Colonic mucosa (tissue), 4 donors: ENCODE measurements around the gene BRINP1. TPM values are rescaled to one million over a fixed set of nuclear protein-coding genes. Genes with fewer than 3 reads are reported as not detected.
A peak's percentile ranks its signal among the peaks of the same experiment; 100 is the strongest.
"Not testable (repeated sequence)": the region's sequence is repeated elsewhere in the genome, so short reads cannot be mapped to it uniquely, and the experiment has no call there.

ENCODE experiments used
- DNase-seq: peaks from one replicate; pipeline ENCODE4 v3.0.0-alpha.2; 2020
- H3K27ac ChIP-seq: fragments of 200-600 bp; one replicate; pipeline ENCODE4 v1.8.0; 2021
- H3K27me3 ChIP-seq: fragments of 200-600 bp; one replicate; pipeline ENCODE4 v1.8.0; 2021
- H3K36me3 ChIP-seq: fragments of 200-600 bp; one replicate; pipeline ENCODE4 v1.8.0; 2021
- H3K4me1 ChIP-seq: fragments of 200-600 bp; one replicate; pipeline ENCODE4 v1.8.0; 2021; ENCODE audit warnings: mild to moderate bottlenecking
- H3K4me3 ChIP-seq: fragments of 200-600 bp; one replicate; pipeline ENCODE4 v1.8.0; 2021
- H3K9ac ChIP-seq, 2 donors: one replicate each; pipeline ENCODE4 v1.7.0; 2013; ENCODE audit warnings: control low read depth in 2 of 2, low read depth in 2 of 2, low read length in 2 of 2
- H3K9me3 ChIP-seq: fragments of 200-600 bp; one replicate; pipeline ENCODE4 v1.8.0; 2021
- intact Hi-C: fragments of 100-400 bp; cut with DNase I; formaldehyde crosslinking; loops from one replicate; pipeline ENCODE4 v1.14.1; 2022
- total RNA-seq, 2 donors: library from RNA; stranded (reverse); fragmentation: NEBNext Ultra II Directional in 1 of 2; extraction: Animal tissue kit (Norgen Biotek cat#: 25700) in 1 of 2; gene quantifications; one replicate each; pipeline ENCODE4 v1.2.1, GENCODE V29; 2021
- TF ChIP-seq, protein P1 (sequence below): fragments of 200-600 bp; IDR thresholded peaks from one replicate; pipeline ENCODE4 v1.8.0; 2022; ENCODE audit warnings: antibody characterized with exemption, mild to moderate bottlenecking
- donor health status: healthy.
- donor health status: DM: no; HTN: no; CAD: no.
- donor health status: DM: no; HTN: no; CAD: no.

BRINP1 gene
- total RNA-seq, 2 donors from 2014 or later = 0.10 to 0.13 TPM

DNA sequence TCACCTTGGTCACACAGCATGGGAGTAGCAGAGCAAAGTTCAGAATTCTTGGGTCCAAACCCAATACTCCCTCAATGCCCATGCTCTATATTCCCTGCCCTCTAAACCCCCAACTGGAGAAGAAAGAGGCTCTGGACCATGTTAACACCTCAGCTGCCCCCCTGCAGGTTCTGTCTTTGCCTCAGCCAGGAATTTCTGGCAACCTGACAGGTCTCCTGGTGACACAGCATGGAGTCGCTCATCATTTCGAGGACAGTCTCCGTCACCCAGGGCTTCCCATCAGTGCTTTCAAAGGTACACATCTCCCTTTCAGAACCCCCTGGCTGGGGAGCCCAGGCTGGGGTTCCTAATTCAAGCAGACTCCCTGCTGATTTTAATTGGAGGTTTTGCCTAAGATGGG is 189.5 kb downstream of the BRINP1 start:
- Histone ChIP-seq H3K27me3 (no peaks in the 10 kb centered on the region), H3K27ac (no peak overlapping the region), H3K36me3 (no peaks in the 10 kb centered on the region), H3K9me3 (no peaks in the 10 kb centered on the region), H3K4me3 (no peak overlapping the region), H3K4me1 (no peaks in the 10 kb centered on the region), H3K9ac (no peak overlapping the region)
- intact Hi-C loops = no loop called here
- DNase-seq = no peak
- TF ChIP-seq, protein P1, sequence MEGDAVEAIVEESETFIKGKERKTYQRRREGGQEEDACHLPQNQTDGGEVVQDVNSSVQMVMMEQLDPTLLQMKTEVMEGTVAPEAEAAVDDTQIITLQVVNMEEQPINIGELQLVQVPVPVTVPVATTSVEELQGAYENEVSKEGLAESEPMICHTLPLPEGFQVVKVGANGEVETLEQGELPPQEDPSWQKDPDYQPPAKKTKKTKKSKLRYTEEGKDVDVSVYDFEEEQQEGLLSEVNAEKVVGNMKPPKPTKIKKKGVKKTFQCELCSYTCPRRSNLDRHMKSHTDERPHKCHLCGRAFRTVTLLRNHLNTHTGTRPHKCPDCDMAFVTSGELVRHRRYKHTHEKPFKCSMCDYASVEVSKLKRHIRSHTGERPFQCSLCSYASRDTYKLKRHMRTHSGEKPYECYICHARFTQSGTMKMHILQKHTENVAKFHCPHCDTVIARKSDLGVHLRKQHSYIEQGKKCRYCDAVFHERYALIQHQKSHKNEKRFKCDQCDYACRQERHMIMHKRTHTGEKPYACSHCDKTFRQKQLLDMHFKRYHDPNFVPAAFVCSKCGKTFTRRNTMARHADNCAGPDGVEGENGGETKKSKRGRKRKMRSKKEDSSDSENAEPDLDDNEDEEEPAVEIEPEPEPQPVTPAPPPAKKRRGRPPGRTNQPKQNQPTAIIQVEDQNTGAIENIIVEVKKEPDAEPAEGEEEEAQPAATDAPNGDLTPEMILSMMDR = no peak

DNA sequence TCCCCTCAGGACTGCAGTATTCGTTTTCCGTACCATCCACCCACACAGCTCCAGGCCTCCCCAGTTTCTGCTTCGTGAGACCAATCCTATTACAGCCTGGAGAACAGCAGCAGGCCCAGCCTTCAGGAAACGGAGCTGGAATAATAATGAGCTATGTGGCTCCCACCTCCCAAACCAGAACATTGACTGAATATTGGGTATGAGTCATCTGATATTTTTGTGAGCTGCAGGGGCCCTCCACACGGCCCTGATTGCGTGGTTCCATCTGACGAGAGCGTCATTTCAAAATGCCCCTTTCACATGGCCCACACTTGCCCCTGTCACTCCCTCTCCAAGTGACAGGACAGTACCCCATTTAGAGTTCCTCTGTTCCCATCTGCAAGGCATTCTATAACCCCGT is 192.0 kb downstream of the BRINP1 start:
- TF ChIP-seq, protein P1 = no peak

DNA sequence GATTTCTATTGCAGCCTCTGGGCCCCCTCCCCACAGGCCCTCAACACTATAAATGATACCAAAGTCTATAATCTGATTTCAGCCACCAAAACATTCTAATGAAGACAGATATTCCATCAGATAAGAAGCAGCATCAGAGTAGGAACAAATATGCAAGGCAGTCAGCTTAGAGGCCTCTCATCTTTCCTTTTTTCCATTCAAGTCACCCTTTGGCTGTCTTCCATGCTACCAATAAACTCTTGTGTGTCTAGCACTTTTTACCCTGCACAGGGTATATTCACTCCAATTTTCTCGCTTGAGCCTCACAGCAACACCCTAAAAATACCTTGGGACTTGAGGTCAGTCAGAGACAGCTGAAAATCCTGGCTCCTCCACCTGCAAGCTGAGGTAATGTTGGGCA is 193.7 kb downstream of the BRINP1 start:
- TF ChIP-seq, protein P1 = no peak
- no peak overlapping the region for H3K9ac ChIP-seq
- no peak overlapping the region for H3K4me3 ChIP-seq
- no peaks in the 10 kb centered on the region for H3K9me3 ChIP-seq
- H3K27ac ChIP-seq = no peak overlapping the region
- intact Hi-C loops = no loop called here
- no peaks in the 10 kb centered on the region for H3K4me1 ChIP-seq
- no peaks in the 10 kb centered on the region for H3K36me3 ChIP-seq
- no peak for DNase-seq
- no peaks in the 10 kb centered on the region for H3K27me3 ChIP-seq

More for the DNA sequence above, 192.0 kb downstream of the BRINP1 start:
- no peaks in the 10 kb centered on the region for H3K9me3 ChIP-seq
- H3K36me3 ChIP-seq = no peaks in the 10 kb centered on the region
- no peak overlapping the region for H3K4me3 ChIP-seq
- intact Hi-C loops = no loop called here
- no peak overlapping the region for H3K27ac ChIP-seq
- no peaks in the 10 kb centered on the region for H3K4me1 ChIP-seq
- no peak overlapping the region for H3K9ac ChIP-seq
- no peak for DNase-seq
- no peaks in the 10 kb centered on the region for H3K27me3 ChIP-seq

DNA sequence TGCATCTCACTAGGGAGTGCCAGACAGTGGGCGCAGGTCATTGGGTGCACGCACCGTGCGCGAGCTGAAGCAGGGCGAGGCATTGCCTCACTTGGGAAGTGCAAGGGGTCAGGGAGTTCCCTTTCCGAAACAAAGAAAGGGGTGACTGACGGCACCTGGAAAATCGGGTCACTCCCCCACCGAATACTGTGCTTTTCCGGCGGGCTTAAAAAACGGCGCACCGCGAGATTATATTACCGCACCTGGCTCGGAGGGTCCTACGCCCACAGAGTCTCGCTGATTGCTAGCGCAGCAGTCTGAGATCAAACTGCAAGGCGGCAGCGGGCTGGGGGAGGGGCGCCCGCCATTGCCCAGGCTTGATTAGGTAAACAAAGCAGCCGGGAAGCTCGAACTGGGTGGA is 200.0 kb downstream of the BRINP1 start:
- peak overlapping the region in 1 of 2 donors; percentile 24 for H3K9ac ChIP-seq
- H3K4me1 ChIP-seq, intact Hi-C loops, H3K27ac ChIP-seq, DNase-seq, H3K4me3 ChIP-seq, H3K9me3 ChIP-seq, H3K27me3 ChIP-seq, H3K36me3 ChIP-seq: not testable (repeated sequence)

DNA sequence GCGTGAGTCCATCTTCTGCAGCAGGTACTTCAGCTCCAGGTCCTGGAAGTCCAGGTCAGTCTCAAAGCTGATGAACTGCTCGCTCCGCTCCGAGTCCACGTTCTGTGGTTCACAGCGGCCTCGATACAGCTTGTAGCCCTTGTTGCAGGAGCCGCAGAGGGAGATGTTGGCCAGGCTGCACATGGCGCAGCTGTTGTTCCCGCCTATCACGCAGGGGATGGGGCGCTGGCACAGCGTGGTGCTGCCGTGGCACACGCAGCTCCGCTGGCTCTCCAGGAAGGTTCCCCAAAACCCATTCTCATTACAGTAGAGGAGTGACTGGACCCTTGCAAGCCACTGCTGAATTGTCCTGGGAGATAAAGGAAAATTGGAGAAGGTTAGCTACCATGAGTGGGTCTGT is 201.4 kb downstream of the BRINP1 start:
- no peak overlapping the region for H3K9ac ChIP-seq
- no peaks in the 10 kb centered on the region for H3K9me3 ChIP-seq
- H3K27me3 ChIP-seq = no peaks in the 10 kb centered on the region
- no peak overlapping the region for H3K27ac ChIP-seq
- TF ChIP-seq, protein P1 = no peak
- DNase-seq = no peak
- no peak overlapping the region for H3K4me3 ChIP-seq
- no peaks in the 10 kb centered on the region for H3K4me1 ChIP-seq
- no peaks in the 10 kb centered on the region for H3K36me3 ChIP-seq
- intact Hi-C loops = no loop called here

DNA sequence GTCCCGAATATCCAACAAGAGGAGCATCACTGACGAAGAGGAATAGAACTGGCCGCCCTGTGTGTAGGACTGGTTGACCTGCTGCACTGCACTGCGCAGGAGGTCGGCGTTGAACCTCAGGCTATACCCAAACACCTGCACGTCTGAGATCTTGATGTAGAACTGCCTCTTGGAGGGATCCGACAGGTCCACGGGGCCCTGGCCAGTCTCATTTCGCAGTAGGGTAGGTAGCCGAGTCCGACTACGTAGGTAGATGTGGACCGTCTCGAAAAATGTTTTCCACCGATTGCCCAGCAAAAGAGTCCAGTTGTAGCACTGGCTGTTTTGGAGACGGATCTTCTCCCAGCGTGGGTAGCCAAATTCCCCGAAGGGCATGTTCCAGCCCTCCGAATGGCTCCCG is 202.0 kb downstream of the BRINP1 start:
- no peaks in the 10 kb centered on the region for H3K4me1 ChIP-seq
- no peak for DNase-seq
- no peak overlapping the region for H3K4me3 ChIP-seq
- H3K9ac ChIP-seq = no peak overlapping the region
- H3K27ac ChIP-seq = no peak overlapping the region
- intact Hi-C loops = no loop called here
- TF ChIP-seq, protein P1 = no peak
- H3K27me3 ChIP-seq = no peaks in the 10 kb centered on the region
- H3K9me3 ChIP-seq = no peaks in the 10 kb centered on the region
- H3K36me3 ChIP-seq = no peaks in the 10 kb centered on the region
